MM.1S (cell line): ENCODE results near the gene IRF1.

Experiments used
- DNase-seq: peaks from one replicate; pipeline ENCODE4 v3.0.0-alpha.2; 2015
- H2AFZ ChIP-seq: fragments of 300-600 bp; sonication (generic); 2 replicates; pipeline ENCODE4 v1.6.0; 2016; ENCODE audit warnings: antibody characterized with exemption, low read length
- H3F3A ChIP-seq: fragments of 300-600 bp; sonication (generic); 2 replicates; pipeline ENCODE4 v1.6.1; 2016; ENCODE audit warnings: mild to moderate bottlenecking, antibody characterized with exemption, low read length, moderate library complexity, mixed read lengths; ENCODE audit not compliant: insufficient read depth
- H3K27ac ChIP-seq: fragments of 300-600 bp; sonication (generic); 2 replicates; pipeline ENCODE4 v1.5.1; 2016; ENCODE audit warnings: mild to moderate bottlenecking, low read length
- H3K27me3 ChIP-seq: fragments of 300-600 bp; sonication (generic); replicated peaks from 2 replicates; pipeline ENCODE4 v1.6.0; 2016; ENCODE audit warnings: low read length; ENCODE audit not compliant: insufficient read depth
- H3K36me3 ChIP-seq: fragments of 300-600 bp; sonication (generic); replicated peaks from 2 replicates; pipeline ENCODE4 v1.6.1; 2016; ENCODE audit warnings: mild to moderate bottlenecking, low read length, mixed read lengths; ENCODE audit not compliant: insufficient read depth
- H3K4me1 ChIP-seq: fragments of 300-600 bp; sonication (generic); 2 replicates; pipeline ENCODE4 v1.6.1; 2016; ENCODE audit warnings: low read length, mixed read lengths
- H3K4me2 ChIP-seq: fragments of 300-600 bp; sonication (generic); 2 replicates; pipeline ENCODE4 v1.6.0; 2016; ENCODE audit warnings: low read depth, low read length
- H3K4me3 ChIP-seq: fragments of 300-600 bp; sonication (generic); 2 replicates; pipeline ENCODE4 v1.5.1; 2016; ENCODE audit warnings: low read length, mixed read lengths
- H3K79me2 ChIP-seq: fragments of 300-600 bp; sonication (generic); 2 replicates; pipeline ENCODE4 v1.6.1; 2016; ENCODE audit warnings: mixed run types, low read length, mixed read lengths
- H3K9ac ChIP-seq: fragments of 300-600 bp; sonication (generic); 2 replicates; pipeline ENCODE4 v1.6.1; 2016; ENCODE audit warnings: low read length, mixed read lengths
- H3K9me2 ChIP-seq: fragments of 300-600 bp; sonication (generic); replicated peaks from 2 replicates; pipeline ENCODE4 v1.6.1; 2016; ENCODE audit warnings: mild to moderate bottlenecking, low read length, mixed read lengths; ENCODE audit not compliant: insufficient read depth
- H3K9me3 ChIP-seq: fragments of 300-600 bp; sonication (generic); replicated peaks from 2 replicates; pipeline ENCODE4 v1.6.1; 2016; ENCODE audit warnings: mild to moderate bottlenecking, low read length, mixed read lengths; ENCODE audit not compliant: insufficient read depth
- H4K20me1 ChIP-seq: fragments of 300-600 bp; sonication (generic); 2 replicates; pipeline ENCODE4 v1.6.1; 2016; ENCODE audit warnings: mild to moderate bottlenecking, low read length, moderate library complexity, mixed read lengths; ENCODE audit not compliant: insufficient read depth
- CTCF ChIP-seq: fragments of 300-600 bp; sonication (generic); IDR thresholded peaks from 2 replicates; pipeline ENCODE4 v1.5.1; 2016; ENCODE audit warnings: antibody characterized with exemption, low read length, mixed read lengths
- EZH2 ChIP-seq: fragments of 300-600 bp; sonication (generic); optimal IDR thresholded peaks from 2 replicates; pipeline ENCODE3; 2017; ENCODE audit warnings: low read depth, mild to moderate bottlenecking, antibody characterized with exemption, low read length, mixed read lengths
- EZH2phosphoT487 ChIP-seq: fragments of 300-600 bp; sonication (generic); IDR thresholded peaks from 2 replicates; pipeline ENCODE4 v1.6.1; 2018; ENCODE audit warnings: antibody characterized with exemption, low read length

Gene IRF1

GRCh38 chr5:132480042-132480441 is 10.5 kb downstream of the IRF1 start:
- Histone ChIP-seq H3K27ac (peak overlapping the region; percentile 60; the same call in 1 of the 2 replicates), H3K27me3 (no peaks in the 10 kb centered on the region), H3F3A (peaks cover 68% of the 10 kb centered on the region), H3K9me3 (no peaks in the 10 kb centered on the region), H3K36me3 (peaks cover 16% of the 10 kb centered on the region), H3K4me1 (peaks cover 66% of the 10 kb centered on the region), H3K79me2 (peaks cover 26% of the 10 kb centered on the region), H3K9me2 (no peaks in the 10 kb centered on the region), H3K9ac (no peak overlapping the region), H2AFZ (no peak overlapping the region), H4K20me1 (no peaks in the 10 kb centered on the region; the same call in 1 of the 2 replicates), H3K4me3 (no peak overlapping the region), H3K4me2 (no peak overlapping the region)
- DNase-seq, result no peak
- TF ChIP-seq CTCF (peak; percentile 33), EZH2phosphoT487 (no peak)

- TF ChIP-seq EZH2phosphoT487 (no peak), EZH2 (no peak), CTCF (no peak)
Observed at GRCh38 chr5:132479111-132479951, 11.2 kb downstream of the IRF1 start.

GRCh38 chr5:132478366-132478871 is 12.2 kb downstream of the IRF1 start:
- Histone ChIP-seq H3K4me1 (peaks cover 55% of the 10 kb centered on the region), H4K20me1 (no peaks in the 10 kb centered on the region), H3K79me2 (peaks cover 18% of the 10 kb centered on the region), H3K27ac (peak overlapping the region; percentile 60; the same call in 1 of the 2 replicates), H3K4me2 (0 out of 2 replicates have a peak overlapping the region, but pooled peaks have one; percentile 1), H3K9me3 (no peaks in the 10 kb centered on the region), H3K9me2 (no peaks in the 10 kb centered on the region), H3K9ac (no peak overlapping the region), H3K4me3 (no peak overlapping the region), H2AFZ (no peak overlapping the region), H3F3A (peaks cover 54% of the 10 kb centered on the region), H3K27me3 (no peaks in the 10 kb centered on the region), H3K36me3 (peaks cover 4% of the 10 kb centered on the region)
- DNase-seq, result no peak
- TF ChIP-seq CTCF, result no peak
- TF ChIP-seq EZH2phosphoT487, result no peak
- no peak for TF ChIP-seq EZH2

More at GRCh38 chr5:132479111-132479951, 11.2 kb downstream of the IRF1 start:
- H3K9ac ChIP-seq, result no peak overlapping the region
- H3F3A ChIP-seq, result peaks cover 64% of the 10 kb centered on the region
- peaks cover 13% of the 10 kb centered on the region for H3K36me3 ChIP-seq
- H3K4me2 ChIP-seq, result peak overlapping the region; percentile 2; the same call in 1 of the 2 replicates
- H3K27me3 ChIP-seq, result no peaks in the 10 kb centered on the region
- peaks cover 62% of the 10 kb centered on the region for H3K4me1 ChIP-seq
- H3K4me3 ChIP-seq, result no peak overlapping the region
- no peaks in the 10 kb centered on the region for H3K9me3 ChIP-seq
- no peaks in the 10 kb centered on the region for H3K9me2 ChIP-seq
- peak overlapping the region; percentile 60; the same call in 1 of the 2 replicates for H3K27ac ChIP-seq
- H3K79me2 ChIP-seq, result peaks cover 23% of the 10 kb centered on the region
- no peak overlapping the region for H2AFZ ChIP-seq
- no peak for DNase-seq
- H4K20me1 ChIP-seq, result no peaks in the 10 kb centered on the region; the same call in 1 of the 2 replicates
